Neural cell (in vitro differentiated cells): ENCODE results near the gene MS4A1. TPM values are rescaled to one million over a fixed set of nuclear protein-coding genes. Genes with fewer than 3 reads are reported as not detected.

Experiments used
- H2AFZ ChIP-seq: fragments of 200-600, 300-800 bp; sonication (generic), shearing (Covaris generic); 2 replicates; pipeline ENCODE4 v1.6.0; 2014; ENCODE audit warnings: low read depth, mild to moderate bottlenecking, antibody characterized with exemption, low read length, moderate library complexity
- H3F3A ChIP-seq: fragments of 200-600 bp; shearing (Covaris generic); 2 replicates; pipeline ENCODE4 v1.6.1; 2016; ENCODE audit warnings: mild to moderate bottlenecking, moderate library complexity, mixed read lengths, antibody characterized with exemption, low read length; ENCODE audit not compliant: insufficient read depth, poor library complexity, severe bottlenecking
- H3K27ac ChIP-seq: fragments of 200-600, 300-800 bp; sonication (generic), shearing (Covaris generic); 2 replicates; pipeline ENCODE4 v1.5.1; 2014; ENCODE audit warnings: mild to moderate bottlenecking, low read length, moderate library complexity
- H3K27me3 ChIP-seq: fragments of 300-800, 200-600 bp; sonication (generic), shearing (Covaris generic); 2 replicates; pipeline ENCODE4 v1.6.0; 2014; ENCODE audit warnings: mild to moderate bottlenecking, low read depth, low read length, moderate library complexity; ENCODE audit not compliant: insufficient read depth
- H3K36me3 ChIP-seq: fragments of 300-800, 200-600 bp; sonication (generic), shearing (Covaris generic); 2 replicates; pipeline ENCODE4 v1.5.1; 2014; ENCODE audit warnings: mild to moderate bottlenecking, antibody characterized with exemption, low read length, moderate library complexity; ENCODE audit not compliant: insufficient read depth
- H3K4me2 ChIP-seq: fragments of 300-800, 200-600 bp; sonication (generic), shearing (Covaris generic); 2 replicates; pipeline ENCODE4 v1.6.0; 2014; ENCODE audit warnings: mild to moderate bottlenecking, low read length
- H3K4me3 ChIP-seq: fragments of 300-800, 200-600 bp; sonication (generic), shearing (Covaris generic); 2 replicates; pipeline ENCODE4 v1.5.1; 2014; ENCODE audit warnings: mild to moderate bottlenecking, low read length, moderate library complexity
- H3K79me2 ChIP-seq: fragments of 200-600 bp; shearing (Covaris generic); replicated peaks from 2 replicates; pipeline ENCODE4 v1.6.0; 2014; ENCODE audit warnings: mild to moderate bottlenecking, low read length, moderate library complexity; ENCODE audit not compliant: insufficient read depth
- H3K9ac ChIP-seq: fragments of 300-800, 200-600 bp; sonication (generic), shearing (Covaris generic); 2 replicates; pipeline ENCODE4 v1.6.1; 2016; ENCODE audit warnings: mild to moderate bottlenecking, low read length, mixed read lengths
- H3K9me2 ChIP-seq: fragments of 200-600 bp; shearing (Covaris generic); 2 replicates; pipeline ENCODE4 v1.6.1; 2016; ENCODE audit warnings: mild to moderate bottlenecking, low read length, mixed read lengths; ENCODE audit not compliant: insufficient read depth
- H3K9me3 ChIP-seq: fragments of 200-600, 300-800 bp; sonication (generic), shearing (Covaris generic); 2 replicates; pipeline ENCODE4 v1.6.1; 2016; ENCODE audit warnings: mild to moderate bottlenecking, mixed run types, low read length, moderate library complexity, mixed read lengths
- H4K20me1 ChIP-seq: fragments of 200-600 bp; shearing (Covaris generic); 2 replicates; pipeline ENCODE4 v1.6.1; 2016; ENCODE audit warnings: mild to moderate bottlenecking, mixed run types; ENCODE audit not compliant: insufficient read depth
- CTCF ChIP-seq: fragments of 450-650 bp; IDR thresholded peaks from 2 replicates; pipeline ENCODE4 v1.5.1; 2014; ENCODE audit warnings: antibody characterized with exemption, mild to moderate bottlenecking, moderate library complexity; ENCODE audit not compliant: poor library complexity, severe bottlenecking
- EP300 ChIP-seq: fragments of 450-650 bp; conservative IDR thresholded peaks from 2 replicates; pipeline ENCODE4 v1.6.1; 2014; ENCODE audit warnings: antibody characterized with exemption, mild to moderate bottlenecking, moderate library complexity; ENCODE audit not compliant: poor library complexity, severe bottlenecking
- EZH2 ChIP-seq: fragments of 200-600, 300-800 bp; shearing (Covaris generic), sonication (generic); IDR thresholded peaks from 2 replicates; pipeline ENCODE4 v1.6.1; 2014; ENCODE audit warnings: antibody characterized with exemption, low read length, borderline replicate concordance, mild to moderate bottlenecking; ENCODE audit not compliant: insufficient read depth, poor library complexity, severe bottlenecking
- MXI1 ChIP-seq: fragments of 450-650 bp; conservative IDR thresholded peaks from 2 replicates; pipeline ENCODE4 v1.6.1; 2014; ENCODE audit warnings: antibody characterized with exemption, mild to moderate bottlenecking; ENCODE audit not compliant: poor library complexity, severe bottlenecking
- POLR2AphosphoS5 ChIP-seq: IDR thresholded peaks from 2 replicates; pipeline ENCODE4 v1.6.1; 2012
- RAD21 ChIP-seq: fragments of 450-650 bp; conservative IDR thresholded peaks from 2 replicates; pipeline ENCODE4 v1.6.1; 2014; ENCODE audit warnings: antibody characterized with exemption, mild to moderate bottlenecking, moderate library complexity
- REST ChIP-seq: IDR thresholded peaks from 2 replicates; pipeline ENCODE4 v1.6.1; 2012; ENCODE audit warnings: borderline replicate concordance
- SMC3 ChIP-seq: fragments of 450-650 bp; conservative IDR thresholded peaks from 2 replicates; pipeline ENCODE4 v1.6.1; 2014; ENCODE audit warnings: antibody characterized with exemption, mild to moderate bottlenecking, moderate library complexity; ENCODE audit not compliant: poor library complexity
- TAF1 ChIP-seq: IDR thresholded peaks from 2 replicates; pipeline ENCODE4 v1.6.1; 2012; ENCODE audit warnings: low read depth
- polyA plus RNA-seq: library from polyadenylated mRNA; depleted of rRNA; stranded (reverse); fragments of >200 nt; gene quantifications from 2 replicates; pipeline ENCODE4 v1.2.3, GENCODE V29; 2014

The MS4A1 gene
- polyA plus RNA-seq, 1 donor from 2014 or later, result not detected

GRCh38 chr11:60492488-60493009, 36.9 kb downstream of the MS4A1 start, which contains the start of gene MS4A12:
Gene MS4A12, plus strand, starts transcription at chr11:60492778. Its CDS starts 4,541 bp downstream, at chr11:60497319.
- Histone ChIP-seq H3K9ac (no peak within 1 kb of the TSS), H3K36me3 (no peaks in the 10 kb centered on the region), H3F3A (no peaks in the 10 kb centered on the region), H3K9me3 (no peaks in the 10 kb centered on the region), H3K4me2 (no peak within 1 kb of the TSS), H3K79me2 (no peaks in the 10 kb centered on the region), H3K9me2 (no peaks in the 10 kb centered on the region), H3K27ac (no peak within 1 kb of the TSS), H4K20me1 (no peaks in the 10 kb centered on the region), H3K27me3 (no peaks in the 10 kb centered on the region), H2AFZ (no peak within 1 kb of the TSS), H3K4me3 (no peak within 1 kb of the TSS)
- TF ChIP-seq RAD21, result no peak
- no peak for TF ChIP-seq EP300
- no peak for TF ChIP-seq MXI1
- no peak for TF ChIP-seq POLR2AphosphoS5
- TF ChIP-seq CTCF, result no peak
- no peak for TF ChIP-seq TAF1
- no peak for TF ChIP-seq SMC3
- no peak for TF ChIP-seq REST

- Histone ChIP-seq H3K4me2 (no peak overlapping the region), H3K27ac (no peak overlapping the region), H3K79me2 (no peaks in the 10 kb centered on the region), H3K9me2 (no peaks in the 10 kb centered on the region), H3F3A (no peaks in the 10 kb centered on the region), H3K36me3 (no peaks in the 10 kb centered on the region), H2AFZ (no peak overlapping the region), H3K9me3 (no peaks in the 10 kb centered on the region), H3K27me3 (no peaks in the 10 kb centered on the region), H4K20me1 (no peaks in the 10 kb centered on the region), H3K9ac (no peak overlapping the region), H3K4me3 (no peak overlapping the region)
- TF ChIP-seq POLR2AphosphoS5 (no peak), EP300 (no peak)
Measured at GRCh38 chr11:60493454-60493853, 37.8 kb downstream of the MS4A1 start.

GRCh38 chr11:60498399-60498798, 42.8 kb downstream of the MS4A1 start:
- Histone ChIP-seq H3K27ac (no peak overlapping the region), H3K4me2 (no peak overlapping the region)
- no peak for TF ChIP-seq CTCF
- TF ChIP-seq EZH2, result no peak
- no peak for TF ChIP-seq POLR2AphosphoS5
- no peak for TF ChIP-seq TAF1
- TF ChIP-seq RAD21, result no peak
- TF ChIP-seq EP300, result no peak

More at GRCh38 chr11:60498399-60498798, 42.8 kb downstream of the MS4A1 start:
- no peaks in the 10 kb centered on the region for H3K79me2 ChIP-seq
- no peaks in the 10 kb centered on the region for H3K9me2 ChIP-seq
- no peaks in the 10 kb centered on the region for H3K9me3 ChIP-seq
- no peak overlapping the region for H3K4me3 ChIP-seq
- H3K9ac ChIP-seq, result no peak overlapping the region
- H3K27me3 ChIP-seq, result no peaks in the 10 kb centered on the region
- H4K20me1 ChIP-seq, result no peaks in the 10 kb centered on the region
- H3F3A ChIP-seq, result no peaks in the 10 kb centered on the region
- no peak overlapping the region for H2AFZ ChIP-seq
- H3K36me3 ChIP-seq, result no peaks in the 10 kb centered on the region
